KMS-11 (cell line): ENCODE measurements around the gene DPP7.
A peak's percentile ranks its signal among the peaks of the same experiment; 100 is the strongest.

ENCODE experiments used
- H2AFZ ChIP-seq: fragments of 200-600 bp; sonication (generic); 2 replicates; pipeline ENCODE4 v1.6.1; 2016; ENCODE audit warnings: antibody characterized with exemption, mixed run types, low read depth
- H3K27ac ChIP-seq: fragments of 200-600 bp; sonication (generic); 2 replicates; pipeline ENCODE4 v1.6.1; 2016; ENCODE audit warnings: mild to moderate bottlenecking, mixed run types
- H3K27me3 ChIP-seq: fragments of 200-600 bp; sonication (generic); 2 replicates; pipeline ENCODE4 v1.6.1; 2017; ENCODE audit warnings: mild to moderate bottlenecking, low read depth, mixed run types, moderate library complexity; ENCODE audit not compliant: insufficient read depth
- H3K36me3 ChIP-seq: fragments of 200-600 bp; sonication (generic); 2 replicates; pipeline ENCODE4 v1.6.1; 2017; ENCODE audit warnings: mild to moderate bottlenecking, mixed run types; ENCODE audit not compliant: insufficient read depth
- H3K4me1 ChIP-seq: fragments of 200-600 bp; sonication (generic); 2 replicates; pipeline ENCODE4 v1.6.1; 2016; ENCODE audit warnings: mild to moderate bottlenecking, low read depth, mixed run types; ENCODE audit not compliant: poor library complexity, severe bottlenecking
- H3K4me2 ChIP-seq: fragments of 200-600 bp; sonication (generic); 2 replicates; pipeline ENCODE4 v1.7.0; 2016; ENCODE audit warnings: mild to moderate bottlenecking, mixed run types
- H3K4me3 ChIP-seq: fragments of 200-600 bp; sonication (generic); IDR thresholded peaks from 2 replicates; pipeline ENCODE4 v1.6.1; 2017; ENCODE audit warnings: low read depth, low read length, mixed read lengths; ENCODE audit not compliant: insufficient read depth
- H3K79me2 ChIP-seq: fragments of 200-600 bp; sonication (generic); 2 replicates; pipeline ENCODE4 v1.6.1; 2016; ENCODE audit warnings: low read depth, mixed run types; ENCODE audit not compliant: insufficient read depth
- H3K9ac ChIP-seq: fragments of 200-600 bp; sonication (generic); 2 replicates; pipeline ENCODE4 v1.6.1; 2016; ENCODE audit warnings: mild to moderate bottlenecking, mixed run types
- H4K20me1 ChIP-seq: fragments of 200-600 bp; sonication (generic); 2 replicates; pipeline ENCODE4 v1.6.1; 2016; ENCODE audit warnings: mild to moderate bottlenecking, mixed run types; ENCODE audit not compliant: insufficient read depth
- TF ChIP-seq, protein P1 (sequence below): fragments of 200-600 bp; sonication (generic); conservative IDR thresholded peaks from 2 replicates; pipeline ENCODE4 v1.6.1; 2017; ENCODE audit warnings: low read depth, mild to moderate bottlenecking, antibody characterized with exemption, low read length, moderate library complexity, mixed read lengths

DPP7 gene

DNA sequence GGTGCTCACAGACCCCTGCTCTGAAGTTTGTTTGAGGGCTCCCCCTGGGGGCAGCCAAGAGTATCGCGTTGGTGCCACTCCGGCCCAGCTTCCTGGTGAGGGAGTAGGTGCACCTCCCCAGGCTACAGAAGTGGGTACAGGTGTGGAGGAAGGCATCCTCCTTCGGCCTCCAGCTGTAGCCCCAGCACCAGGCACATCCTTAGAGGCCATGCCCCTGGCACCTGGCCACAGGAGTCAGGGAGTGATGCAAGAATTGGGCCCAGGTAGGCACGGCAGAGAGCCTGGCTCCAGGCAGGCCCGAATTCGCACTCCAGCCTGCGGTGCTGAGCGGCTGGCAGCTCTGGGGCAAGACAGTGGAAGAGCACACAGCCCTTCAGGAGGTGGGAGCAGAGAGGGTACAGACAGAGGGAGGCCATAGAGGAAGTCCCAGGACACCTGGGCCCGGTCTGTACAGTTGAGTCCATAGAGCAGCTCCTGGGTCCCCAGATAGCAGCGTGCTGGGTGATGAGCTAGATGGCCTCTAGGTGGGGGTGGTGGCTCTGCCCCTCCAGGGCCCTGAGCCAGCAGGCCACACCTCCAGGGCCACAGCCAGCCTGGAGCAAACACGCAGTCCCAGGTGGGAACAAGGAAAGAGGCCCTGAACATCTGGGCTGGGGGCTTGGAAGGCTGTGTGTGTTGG lies 46.5 kb downstream of the DPP7 start:
- Histone ChIP-seq H3K9ac (no peak overlapping the region), H4K20me1 (0 out of 2 replicates have a peak, but pooled peaks cover 6% of the 10 kb centered on the region), H3K27me3 (no peaks in the 10 kb centered on the region), H3K27ac (no peak overlapping the region), H2AFZ (no peak overlapping the region), H3K4me3 (no peak overlapping the region), H3K4me1 (peaks cover 25% of the 10 kb centered on the region), H3K4me2 (no peak overlapping the region; the same call in 1 of the 2 replicates), H3K36me3 (no peaks in the 10 kb centered on the region), H3K79me2 (no peaks in the 10 kb centered on the region)
- TF ChIP-seq, protein P1, sequence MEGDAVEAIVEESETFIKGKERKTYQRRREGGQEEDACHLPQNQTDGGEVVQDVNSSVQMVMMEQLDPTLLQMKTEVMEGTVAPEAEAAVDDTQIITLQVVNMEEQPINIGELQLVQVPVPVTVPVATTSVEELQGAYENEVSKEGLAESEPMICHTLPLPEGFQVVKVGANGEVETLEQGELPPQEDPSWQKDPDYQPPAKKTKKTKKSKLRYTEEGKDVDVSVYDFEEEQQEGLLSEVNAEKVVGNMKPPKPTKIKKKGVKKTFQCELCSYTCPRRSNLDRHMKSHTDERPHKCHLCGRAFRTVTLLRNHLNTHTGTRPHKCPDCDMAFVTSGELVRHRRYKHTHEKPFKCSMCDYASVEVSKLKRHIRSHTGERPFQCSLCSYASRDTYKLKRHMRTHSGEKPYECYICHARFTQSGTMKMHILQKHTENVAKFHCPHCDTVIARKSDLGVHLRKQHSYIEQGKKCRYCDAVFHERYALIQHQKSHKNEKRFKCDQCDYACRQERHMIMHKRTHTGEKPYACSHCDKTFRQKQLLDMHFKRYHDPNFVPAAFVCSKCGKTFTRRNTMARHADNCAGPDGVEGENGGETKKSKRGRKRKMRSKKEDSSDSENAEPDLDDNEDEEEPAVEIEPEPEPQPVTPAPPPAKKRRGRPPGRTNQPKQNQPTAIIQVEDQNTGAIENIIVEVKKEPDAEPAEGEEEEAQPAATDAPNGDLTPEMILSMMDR, result peak; percentile 72

DNA sequence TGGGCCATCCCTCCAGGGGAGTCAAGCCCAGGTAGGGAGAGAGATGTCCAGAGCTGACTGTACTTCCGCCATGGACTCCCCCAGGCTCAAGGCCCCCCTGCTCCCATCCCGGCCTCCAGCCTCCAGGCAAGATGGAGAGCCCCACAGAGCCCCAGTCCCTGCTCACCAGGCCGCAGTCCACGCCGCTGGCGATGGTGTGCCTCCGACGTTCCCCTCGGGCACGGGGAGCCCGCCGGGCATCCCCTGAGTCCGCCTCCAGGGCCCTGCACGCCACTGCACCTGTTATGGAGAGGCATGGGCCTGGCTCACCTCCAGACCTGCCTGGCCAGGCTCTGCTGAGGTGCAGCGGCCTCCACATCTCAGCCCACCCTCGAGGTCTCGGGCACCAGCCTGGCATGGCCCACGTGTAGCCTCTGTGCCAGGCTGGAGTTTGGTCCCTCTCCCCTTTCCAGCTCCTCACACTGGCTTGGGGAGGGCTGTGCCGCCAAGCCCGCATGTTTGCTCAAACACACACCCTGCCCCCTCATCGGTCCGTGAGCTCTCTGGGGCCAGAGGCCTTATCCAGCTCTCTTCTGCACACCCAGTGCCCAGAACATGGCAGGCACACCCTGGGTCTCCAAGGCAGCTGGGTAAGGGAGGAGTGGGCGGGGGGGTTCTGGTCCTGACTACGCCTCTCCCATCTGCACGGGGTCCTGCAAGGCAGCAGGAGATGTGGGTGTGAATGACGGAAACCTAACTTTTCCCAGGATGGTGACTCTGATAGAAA lies 48.3 kb downstream of the DPP7 start:
- no peak overlapping the region for H3K27ac ChIP-seq
- H3K4me1 ChIP-seq, result peaks cover 25% of the 10 kb centered on the region
- H3K27me3 ChIP-seq, result peaks cover 2% of the 10 kb centered on the region; the same call in 1 of the 2 replicates
- no peaks in the 10 kb centered on the region for H3K79me2 ChIP-seq
- no peak overlapping the region for H2AFZ ChIP-seq
- 0 out of 2 replicates have a peak, but pooled peaks cover 6% of the 10 kb centered on the region for H4K20me1 ChIP-seq
- no peak overlapping the region for H3K4me2 ChIP-seq
- TF ChIP-seq, protein P1, result no peak
- H3K36me3 ChIP-seq, result no peaks in the 10 kb centered on the region
- H3K9ac ChIP-seq, result no peak overlapping the region
- no peak overlapping the region for H3K4me3 ChIP-seq

DNA sequence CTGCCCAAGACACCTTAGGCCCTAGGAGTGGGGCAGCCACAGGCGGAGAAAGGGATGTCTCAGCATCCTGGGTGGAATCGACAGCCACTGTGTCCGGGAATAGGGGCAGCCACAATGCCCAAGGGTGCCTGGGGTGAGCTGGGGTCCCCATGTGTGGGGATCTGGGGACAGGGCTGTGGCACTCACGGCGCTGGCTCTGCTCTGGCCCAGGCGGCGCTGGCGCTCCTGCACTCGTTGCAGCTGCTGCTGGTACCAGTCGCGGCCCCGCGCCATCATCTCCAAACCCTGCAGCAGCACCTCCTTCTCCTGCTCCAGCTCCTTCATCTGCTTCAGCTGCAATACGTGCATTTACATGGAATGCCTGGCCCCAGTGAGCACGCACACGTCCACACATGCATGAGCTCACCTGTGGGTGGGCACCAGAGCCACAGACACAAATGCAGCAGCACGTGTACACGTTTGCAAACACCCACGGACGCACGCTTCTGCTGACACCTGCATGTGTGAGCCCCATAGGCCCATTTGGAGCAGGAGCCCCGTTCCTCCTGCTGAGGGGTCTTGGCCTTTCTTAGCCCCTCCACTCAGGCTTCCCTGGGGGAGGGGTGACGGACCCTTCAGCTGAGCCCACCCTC lies 49.1 kb downstream of the DPP7 start:
- no peak overlapping the region for H3K4me2 ChIP-seq
- no peak overlapping the region for H3K27ac ChIP-seq
- 0 out of 2 replicates have a peak, but pooled peaks cover 6% of the 10 kb centered on the region for H4K20me1 ChIP-seq
- H3K4me3 ChIP-seq, result no peak overlapping the region
- no peaks in the 10 kb centered on the region for H3K36me3 ChIP-seq
- TF ChIP-seq, protein P1, result no peak
- no peak overlapping the region for H3K9ac ChIP-seq
- H2AFZ ChIP-seq, result no peak overlapping the region
- peaks cover 18% of the 10 kb centered on the region for H3K4me1 ChIP-seq
- no peaks in the 10 kb centered on the region for H3K79me2 ChIP-seq
- peaks cover 4% of the 10 kb centered on the region; the same call in 1 of the 2 replicates for H3K27me3 ChIP-seq

DNA sequence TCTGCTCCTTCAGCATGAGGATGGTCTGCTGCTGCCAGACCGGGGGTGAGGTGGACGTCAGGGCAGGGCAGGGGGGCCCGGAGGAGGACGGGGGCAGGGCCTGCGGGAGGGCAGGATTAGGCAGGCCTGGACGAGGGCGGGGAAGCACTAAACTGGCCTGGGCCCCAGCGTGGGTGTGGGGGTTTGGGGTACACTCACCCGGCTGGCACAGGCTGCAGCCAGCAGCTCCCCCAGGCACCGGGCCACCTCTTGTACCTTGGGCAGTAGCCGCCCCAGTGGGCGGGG lies 49.7 kb downstream of the DPP7 start:
- 0 out of 2 replicates have a peak, but pooled peaks cover 6% of the 10 kb centered on the region for H4K20me1 ChIP-seq

More for the DNA sequence above, 49.7 kb downstream of the DPP7 start:
- Histone ChIP-seq H3K79me2 (no peaks in the 10 kb centered on the region), H3K4me2 (no peak overlapping the region), H3K36me3 (no peaks in the 10 kb centered on the region), H2AFZ (no peak overlapping the region), H3K4me3 (no peak overlapping the region), H3K9ac (no peak overlapping the region), H3K27me3 (peaks cover 10% of the 10 kb centered on the region; the same call in 1 of the 2 replicates), H3K27ac (no peak overlapping the region), H3K4me1 (peaks cover 18% of the 10 kb centered on the region)
- TF ChIP-seq, protein P1, result no peak
